Activated CD8-positive, alpha-beta memory T cell treated with anti-CD3 and anti-CD28 coated beads, Interleukin-2, amount 50 U/mL, for 48 hours (primary cell): Measurements from ENCODE around the gene EHMT2.

Experiments
- DNase-seq: peaks from one replicate; pipeline ENCODE4 v3.0.0-alpha.2; 2020

Gene EHMT2

DNA sequence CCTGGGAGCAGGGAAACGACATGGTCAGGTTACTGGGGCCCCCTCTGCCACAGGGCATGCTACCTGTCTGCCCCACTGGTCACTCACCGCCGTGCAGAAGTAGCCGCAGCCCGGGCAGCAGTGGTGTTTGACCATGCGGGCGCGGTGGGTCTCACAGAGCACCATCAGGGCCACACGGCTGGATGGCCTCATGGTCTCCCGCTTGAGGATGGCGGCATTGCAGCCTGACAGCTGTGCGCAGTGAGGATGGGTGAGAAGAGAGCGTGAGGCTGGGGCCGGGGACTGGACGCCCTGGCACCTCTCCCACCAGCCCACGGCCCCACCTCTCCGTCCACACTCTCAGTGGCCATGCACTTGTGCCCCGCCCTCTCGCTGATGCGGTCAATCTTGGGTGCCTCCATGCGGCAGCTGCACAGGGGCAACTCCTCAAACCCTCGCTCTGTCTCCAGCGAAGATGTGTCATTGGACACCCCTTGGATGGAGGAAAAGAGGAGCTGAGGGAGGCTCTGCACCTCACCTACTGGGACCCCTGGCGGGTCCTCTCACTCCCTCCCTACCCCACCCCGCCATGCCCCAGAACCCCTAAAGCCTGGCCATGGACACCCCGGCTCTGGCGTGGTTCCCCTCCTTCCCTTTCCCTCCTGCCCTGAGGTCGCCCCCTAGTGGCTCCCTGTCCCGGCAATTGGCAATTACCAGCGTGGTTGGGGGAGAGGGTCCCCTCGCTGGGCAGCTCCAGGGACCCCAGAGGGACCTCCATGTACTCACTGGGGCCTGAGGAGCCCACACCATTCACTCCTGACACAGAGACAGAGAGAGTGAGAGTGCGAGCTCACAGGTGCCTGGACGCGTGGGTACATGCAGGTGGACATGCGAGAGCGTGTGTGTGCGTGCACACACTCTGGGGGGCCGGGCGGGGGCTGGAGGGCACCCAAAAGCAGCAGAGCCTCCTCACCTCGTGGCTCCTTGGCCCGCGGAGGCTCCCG is 8.9 kb downstream of the EHMT2 start:
- peak; percentile 86 for DNase-seq

- DNase-seq = no peak
Measured at GRCh38 chr6:31887173-31888007, 10.1 kb downstream of the EHMT2 start.

DNA sequence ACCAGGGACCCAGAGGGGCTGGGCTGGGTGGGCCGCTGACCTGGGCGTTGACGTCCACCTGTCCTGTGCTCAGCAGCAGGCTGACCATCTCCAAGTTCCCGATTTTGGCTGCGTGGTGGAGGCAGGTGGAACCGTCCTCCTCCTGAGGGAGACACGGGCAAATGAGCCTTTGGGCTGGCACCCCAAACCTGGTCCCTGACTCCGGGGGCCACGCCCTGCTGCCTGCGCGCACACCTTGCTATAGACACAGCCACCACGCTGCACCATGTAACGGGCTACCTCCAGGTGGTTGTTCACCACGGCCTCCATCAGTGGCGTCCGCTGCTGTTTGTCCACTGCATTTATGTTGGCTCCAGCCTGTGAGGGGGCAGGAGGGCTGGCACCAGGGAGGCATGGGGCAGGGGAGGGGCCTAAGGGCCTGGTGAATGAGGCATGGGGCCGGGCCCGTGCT is 10.9 kb downstream of the EHMT2 start:
- no peak for DNase-seq

DNA sequence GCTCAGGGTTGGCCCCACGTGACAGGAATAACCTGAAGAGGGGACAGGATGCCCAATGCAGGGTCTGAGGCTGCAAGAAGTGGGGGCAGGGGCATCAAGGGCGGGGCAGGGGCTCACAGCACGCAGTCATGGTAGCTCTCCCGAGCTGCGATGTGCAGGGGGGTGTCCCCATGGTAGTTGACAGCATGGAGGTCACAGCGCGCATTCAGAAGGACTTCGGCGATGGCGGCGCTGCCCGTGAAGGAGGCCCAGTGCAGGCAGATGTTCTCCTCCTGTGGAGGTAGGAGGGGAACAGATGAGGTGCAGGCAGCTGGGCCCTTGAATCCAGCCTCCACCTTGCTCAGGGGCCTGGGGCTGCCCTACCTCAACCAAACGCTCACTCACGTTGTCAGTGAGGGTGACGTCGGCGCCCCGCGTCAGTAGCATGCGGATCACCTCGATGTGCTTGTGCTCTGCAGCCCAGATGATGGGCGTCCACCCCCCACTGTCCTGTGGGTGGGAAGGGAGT is 12.9 kb downstream of the EHMT2 start:
- DNase-seq = no peak

GRCh38 chr6:31883676-31884075 is 13.8 kb downstream of the EHMT2 start:
- no peak for DNase-seq

GRCh38 chr6:31882344-31882743 is 15.2 kb downstream of the EHMT2 start:
- DNase-seq = no peak

DNA sequence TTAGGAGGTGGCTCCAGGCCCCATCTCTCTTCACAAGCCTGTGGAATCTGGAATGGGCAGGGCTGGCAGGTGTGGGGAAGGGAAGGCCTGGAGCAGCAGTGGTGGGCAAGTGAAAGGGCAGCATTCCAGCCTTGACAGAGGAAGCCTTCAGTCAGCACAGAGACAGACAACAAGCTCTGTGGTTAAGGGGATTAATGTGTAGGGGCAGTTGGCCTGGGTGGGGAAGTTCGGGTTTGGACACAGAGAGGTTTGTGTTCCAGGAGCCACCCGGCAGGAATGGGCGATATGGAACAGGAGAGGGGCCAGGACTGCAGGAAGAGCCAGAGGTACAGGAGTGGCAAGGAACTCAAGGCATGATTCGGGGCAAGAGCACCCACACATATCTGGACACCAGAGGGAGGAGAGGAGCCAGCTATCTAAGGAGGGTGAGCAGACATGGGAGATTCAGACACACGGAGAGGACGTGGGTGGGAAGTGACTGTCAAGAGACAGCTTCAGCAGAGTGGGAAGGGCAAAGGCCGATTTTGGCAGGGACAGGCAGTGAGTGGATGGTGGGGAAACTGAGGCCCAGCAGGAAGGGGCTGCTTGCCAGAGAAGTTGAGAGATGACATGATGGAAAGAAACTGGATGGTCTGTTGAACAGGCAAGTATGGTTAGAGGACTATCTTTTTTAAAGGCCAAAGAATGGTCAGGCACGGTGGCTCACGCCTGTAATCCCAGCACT is 16.2 kb downstream of the EHMT2 start:
- DNase-seq = no peak

DNA sequence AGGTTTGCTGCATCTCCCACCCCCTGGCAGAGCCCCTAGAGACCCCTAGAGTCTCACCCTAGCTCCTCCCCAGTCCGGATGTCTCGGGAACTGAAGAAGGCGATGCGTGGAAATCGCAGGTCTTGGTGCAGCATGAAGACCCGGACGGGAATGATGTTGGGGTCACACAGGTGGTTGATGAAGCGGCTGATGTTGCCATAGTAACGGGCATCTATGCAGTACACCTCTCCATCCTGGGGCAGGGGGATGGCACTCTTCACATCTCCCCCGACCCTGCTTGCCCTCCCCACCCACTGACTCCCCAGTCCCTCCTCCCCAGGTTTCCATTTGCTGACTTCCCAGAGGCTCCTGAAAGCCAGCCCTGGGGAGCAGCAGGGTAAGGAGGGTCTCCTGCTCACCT is 16.9 kb downstream of the EHMT2 start:
- no peak for DNase-seq

- DNase-seq = no peak
Measured at GRCh38 chr6:31879901-31880300, 17.6 kb downstream of the EHMT2 start.

DNA sequence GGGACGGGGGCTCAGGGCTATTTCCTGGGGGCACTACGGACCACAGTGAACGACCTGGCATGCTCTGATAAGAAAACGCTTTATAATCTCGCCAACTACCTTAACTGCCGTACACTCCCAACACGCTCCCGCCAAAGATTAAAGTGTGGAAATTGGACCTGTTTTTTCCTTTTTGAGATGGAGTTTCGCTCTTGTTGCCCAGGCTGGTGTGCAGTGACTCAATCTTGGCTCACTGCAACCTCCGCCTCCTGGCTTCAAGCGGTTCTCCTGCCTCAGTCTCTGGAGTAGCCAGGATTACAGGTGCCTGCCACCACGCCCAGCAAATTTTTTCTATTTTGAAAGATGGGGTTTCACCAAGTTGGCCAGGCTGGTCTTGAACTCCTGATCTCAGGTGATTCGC is 18.4 kb downstream of the EHMT2 start:
- no peak for DNase-seq

- no peak for DNase-seq
Measured at GRCh38 chr6:31878726-31879125, 18.8 kb downstream of the EHMT2 start, which contains the start of gene SLC44A4. Gene SLC44A4 (minus strand): TSS chr6:31878997. CDS start chr6:31878980, 17 bp downstream.

DNA sequence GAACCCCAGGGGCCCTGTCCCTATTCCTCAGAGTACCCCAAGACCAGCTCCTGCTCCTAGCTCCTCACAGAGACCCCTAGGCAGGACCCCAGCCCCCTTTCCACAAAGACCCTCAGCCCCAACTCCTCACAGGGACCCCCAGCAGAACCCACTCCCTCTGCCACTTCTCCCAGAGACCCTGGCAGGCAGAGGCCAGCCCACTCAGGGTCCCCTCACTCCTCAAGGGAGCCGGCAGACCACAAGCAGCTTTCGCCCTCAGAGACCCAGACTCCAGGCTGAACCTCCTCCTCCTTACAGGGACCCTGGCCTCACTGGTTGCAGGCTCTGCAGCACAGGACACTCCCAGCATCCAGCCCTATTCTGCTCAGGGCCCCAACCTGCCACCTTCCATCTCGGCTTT is 19.3 kb downstream of the EHMT2 start:
- no peak for DNase-seq

DNA sequence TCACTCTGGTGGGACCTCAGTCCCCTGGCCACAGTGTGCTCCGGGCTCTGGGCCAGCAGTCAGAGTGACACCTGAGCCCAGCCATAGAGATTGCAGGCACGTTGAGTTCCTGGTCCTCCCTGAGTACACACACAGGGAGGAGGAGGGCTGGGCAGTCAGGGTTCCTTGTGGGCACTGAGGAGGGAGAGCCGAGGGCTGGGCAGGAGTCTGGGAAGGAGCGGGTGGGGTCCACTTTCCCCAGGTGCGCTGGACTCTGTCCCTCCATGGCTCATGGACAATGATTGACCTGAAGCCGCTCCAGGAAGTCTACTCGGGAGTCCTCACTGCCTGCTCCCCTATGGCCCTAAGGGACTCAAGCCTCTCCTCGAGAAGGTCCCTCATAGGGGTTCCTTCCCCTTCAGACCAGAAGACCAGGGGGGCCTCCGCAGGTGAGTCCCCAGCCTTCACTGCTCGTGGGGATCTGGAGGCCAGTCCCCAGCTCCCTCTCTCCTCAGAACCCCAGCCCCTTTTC is 19.8 kb downstream of the EHMT2 start:
- no peak for DNase-seq

DNA sequence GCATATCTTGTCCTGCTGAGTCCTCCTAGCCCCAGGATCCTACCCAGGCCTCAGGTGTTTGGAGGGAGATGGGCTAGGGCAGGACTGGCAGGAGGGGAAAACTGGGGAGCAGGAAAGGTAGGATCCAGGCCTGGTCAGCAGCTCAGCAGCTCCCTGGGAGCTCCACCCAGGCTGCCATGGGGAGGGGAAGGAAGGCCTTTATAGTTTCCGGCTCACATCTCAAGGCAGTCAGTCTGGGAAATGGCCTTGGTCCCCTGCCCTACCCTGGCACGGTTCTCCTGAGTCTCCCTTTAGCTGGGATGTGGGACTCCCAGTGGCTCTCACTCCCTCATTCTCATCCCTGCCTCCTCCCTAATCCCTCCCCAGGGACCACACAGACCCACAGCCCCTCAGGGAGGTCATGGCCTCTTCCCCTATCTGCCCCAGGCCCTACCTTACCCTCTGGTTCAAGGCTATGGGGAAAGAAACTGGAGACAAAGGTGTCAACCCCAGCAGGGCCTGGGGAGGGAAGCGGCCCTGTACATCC is 20.3 kb downstream of the EHMT2 start:
- DNase-seq = no peak

DNA sequence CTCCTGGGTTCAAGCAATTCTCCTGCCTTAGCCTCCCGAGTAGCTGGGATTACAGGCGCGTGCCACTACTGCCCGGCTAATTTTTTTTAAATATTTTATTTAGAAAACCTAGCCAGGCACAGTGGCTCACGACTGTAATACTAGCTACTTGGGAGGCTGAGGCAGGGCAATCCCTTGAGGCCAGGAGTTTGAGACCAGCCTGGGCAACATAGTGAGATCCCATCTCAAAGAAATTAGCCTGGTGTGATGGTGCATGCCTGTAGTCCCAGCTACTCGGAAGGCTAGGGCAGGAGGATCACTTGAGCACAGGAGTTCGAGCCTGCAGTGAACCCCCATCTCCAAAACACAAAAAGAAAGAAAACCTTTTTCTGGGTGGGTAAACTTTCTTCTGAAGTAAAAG is 21.1 kb downstream of the EHMT2 start:
- no peak for DNase-seq

GRCh38 chr6:31875877-31876276 is 21.6 kb downstream of the EHMT2 start:
- no peak for DNase-seq

DNA sequence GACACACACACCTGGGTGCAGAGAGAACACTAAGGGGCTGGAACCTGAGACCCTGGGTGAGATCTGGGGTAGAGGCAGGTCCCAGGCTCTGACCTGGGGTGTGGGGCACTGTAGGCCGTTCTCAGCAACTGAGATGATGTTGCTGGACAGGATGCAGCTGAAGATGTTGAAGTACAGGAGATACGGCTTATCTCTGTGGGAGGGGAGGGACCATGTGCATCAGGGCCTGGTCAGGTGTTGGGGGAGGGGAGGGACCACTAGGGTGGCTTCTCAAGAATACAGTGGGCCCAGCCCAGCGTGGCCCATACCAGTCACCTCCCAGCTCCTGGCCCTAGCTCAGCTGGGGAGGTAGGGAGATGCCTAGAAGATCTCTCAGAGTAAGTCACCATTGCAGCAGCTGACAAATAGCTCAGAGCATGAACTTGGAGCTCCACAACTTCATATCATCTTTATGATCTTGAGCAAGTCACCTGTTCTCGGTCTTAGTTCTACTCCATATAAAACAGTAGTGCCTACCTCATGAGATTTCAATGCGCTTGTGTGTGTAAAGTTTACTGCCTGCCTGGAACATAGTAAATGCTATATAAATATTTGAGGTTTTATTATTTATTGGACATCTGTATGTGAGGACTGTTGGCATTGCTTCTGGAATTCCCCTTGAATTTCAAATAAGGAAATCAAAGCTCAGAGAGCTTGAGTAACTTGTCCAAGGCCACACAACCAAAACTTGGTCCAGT is 22.5 kb downstream of the EHMT2 start:
- no peak for DNase-seq

DNA sequence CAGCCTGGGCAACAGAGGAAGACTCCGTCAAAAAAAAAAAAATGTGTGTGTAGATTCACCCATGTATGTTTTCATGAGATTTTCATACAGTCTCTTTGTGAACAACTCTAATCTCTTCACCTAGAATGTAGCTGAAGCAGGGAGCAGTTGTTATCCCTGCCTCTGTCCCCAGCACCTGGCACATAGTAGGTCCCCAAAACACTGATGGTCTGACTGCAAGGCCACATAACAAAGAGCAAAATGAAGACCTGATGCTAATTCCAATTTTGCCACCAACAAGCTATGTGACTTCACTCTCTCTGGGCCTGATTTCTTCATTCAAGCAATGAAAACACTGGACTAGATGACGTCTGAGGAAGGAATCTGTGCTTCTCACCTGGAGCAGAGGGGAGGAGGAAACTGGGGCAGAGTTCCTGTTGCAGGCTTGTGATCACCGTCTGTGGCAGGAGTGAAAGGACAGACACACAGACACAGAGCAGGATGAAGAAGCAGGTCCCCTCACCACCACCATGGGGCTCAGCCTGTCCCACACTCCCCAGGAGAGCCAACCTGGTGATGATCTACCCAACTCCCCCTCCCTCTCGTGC is 23.3 kb downstream of the EHMT2 start:
- DNase-seq = no peak

GRCh38 chr6:31871046-31871659 is 26.3 kb downstream of the EHMT2 start:
- DNase-seq = no peak

- no peak for DNase-seq
Measured at GRCh38 chr6:31870385-31870921, 27.0 kb downstream of the EHMT2 start.
